Gastroesophageal sphincter (tissue), 3 donors: Measurements from ENCODE around the gene TBCD.

Experiments used
- POLR2A ChIP-seq, 2 donors: fragments of 450-650 bp; IDR thresholded peaks; one replicate each; pipeline ENCODE4 v1.6.1; 2017; ENCODE audit warnings: antibody characterized with exemption in 2 of 2, mild to moderate bottlenecking in 2 of 2, moderate library complexity in 1 of 2
- POLR2AphosphoS5 ChIP-seq: sonication (generic); formaldehyde crosslinking; IDR thresholded peaks from one replicate; pipeline ENCODE4 v1.6.1; 2017; ENCODE audit warnings: antibody characterized with exemption
- TF ChIP-seq, protein P1 (sequence below), 4 experiments: fragments of 200-600 bp in 2 of 4; fragments of 450-650 bp in 2 of 4; sonication (generic) in 1 of 4; IDR thresholded peaks; one replicate each; pipeline ENCODE4 v1.5.1; 2017 to 2019; ENCODE audit warnings: antibody characterized with exemption in 4 of 4, mild to moderate bottlenecking in 2 of 4, moderate library complexity in 2 of 4

DNA sequence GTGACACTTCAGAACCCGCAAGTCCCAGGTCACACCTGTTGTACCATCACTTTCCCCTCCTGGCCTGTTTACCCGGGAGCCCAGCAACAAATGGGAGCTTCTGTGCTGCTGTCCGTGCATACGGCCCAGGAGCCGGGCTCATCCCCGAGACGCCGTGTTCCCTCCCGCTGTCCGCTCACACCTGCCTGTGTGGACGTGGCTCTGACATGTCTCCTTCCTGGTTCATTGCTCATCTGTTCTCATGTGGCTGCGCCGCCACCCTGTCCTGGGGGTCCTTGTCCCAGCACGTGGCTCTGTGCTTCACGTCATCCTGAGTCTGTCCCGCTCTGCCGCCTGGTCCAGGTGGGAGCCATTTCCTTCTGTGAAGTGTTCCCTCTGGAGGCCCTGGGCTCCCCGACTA lies 37.9 kb downstream of the TBCD start:
- no peak for TF ChIP-seq POLR2AphosphoS5
- TF ChIP-seq, protein P1, sequence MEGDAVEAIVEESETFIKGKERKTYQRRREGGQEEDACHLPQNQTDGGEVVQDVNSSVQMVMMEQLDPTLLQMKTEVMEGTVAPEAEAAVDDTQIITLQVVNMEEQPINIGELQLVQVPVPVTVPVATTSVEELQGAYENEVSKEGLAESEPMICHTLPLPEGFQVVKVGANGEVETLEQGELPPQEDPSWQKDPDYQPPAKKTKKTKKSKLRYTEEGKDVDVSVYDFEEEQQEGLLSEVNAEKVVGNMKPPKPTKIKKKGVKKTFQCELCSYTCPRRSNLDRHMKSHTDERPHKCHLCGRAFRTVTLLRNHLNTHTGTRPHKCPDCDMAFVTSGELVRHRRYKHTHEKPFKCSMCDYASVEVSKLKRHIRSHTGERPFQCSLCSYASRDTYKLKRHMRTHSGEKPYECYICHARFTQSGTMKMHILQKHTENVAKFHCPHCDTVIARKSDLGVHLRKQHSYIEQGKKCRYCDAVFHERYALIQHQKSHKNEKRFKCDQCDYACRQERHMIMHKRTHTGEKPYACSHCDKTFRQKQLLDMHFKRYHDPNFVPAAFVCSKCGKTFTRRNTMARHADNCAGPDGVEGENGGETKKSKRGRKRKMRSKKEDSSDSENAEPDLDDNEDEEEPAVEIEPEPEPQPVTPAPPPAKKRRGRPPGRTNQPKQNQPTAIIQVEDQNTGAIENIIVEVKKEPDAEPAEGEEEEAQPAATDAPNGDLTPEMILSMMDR (IDR thresholded peaks at IDR 0.05), result no peak
- no peak for TF ChIP-seq POLR2A (IDR thresholded peaks at IDR 0.05)
